Lower leg skin (tissue), 3 donors: Measurements from ENCODE around the gene PPP3R1.

Source experiments
- CTCF ChIP-seq, 3 donors: fragments of 450-650 bp; IDR thresholded peaks; one replicate each; pipeline ENCODE4 v1.5.1; 2016; ENCODE audit warnings: antibody characterized with exemption in 3 of 3, mild to moderate bottlenecking in 3 of 3, moderate library complexity in 2 of 3
- POLR2A ChIP-seq, 2 donors: fragments of 450-650 bp; IDR thresholded peaks; one replicate each; pipeline ENCODE4 v1.6.1; 2016 to 2017; ENCODE audit warnings: antibody characterized with exemption in 2 of 2, mild to moderate bottlenecking in 1 of 2, moderate library complexity in 1 of 2

GRCh38 chr2:68217729-68218128 is 34.6 kb downstream of the PPP3R1 start:
- TF ChIP-seq CTCF (IDR thresholded peaks at IDR 0.05) = no peak
- TF ChIP-seq POLR2A (IDR thresholded peaks at IDR 0.05) = no peak
